K562 (cell line): ENCODE measurements around the gene MBD3. TPM values are rescaled to one million over a fixed set of nuclear protein-coding genes. Genes with fewer than 3 reads are reported as not detected.

Experiments
- ARID2 ChIP-seq: fragments of 450-650 bp; IDR thresholded peaks from 2 replicates; pipeline ENCODE4 v1.6.1; 2017; ENCODE audit warnings: antibody characterized with exemption, mild to moderate bottlenecking
- ARNT ChIP-seq, 2 experiments: fragments of 450-650 bp; IDR thresholded peaks; 2 replicates each; pipeline ENCODE4 v1.6.1; 2016; ENCODE audit warnings: mild to moderate bottlenecking in 1 of 2
- CBFA2T3 ChIP-seq: fragments of 450-650 bp; IDR thresholded peaks from 2 replicates; pipeline ENCODE4 v1.6.1; 2017
- CC2D1A ChIP-seq: fragments of 450-650 bp; IDR thresholded peaks from 2 replicates; pipeline ENCODE4 v1.6.1; 2017; ENCODE audit warnings: mild to moderate bottlenecking
- HNRNPK ChIP-seq: fragments of 200-400 bp; formaldehyde crosslinking; IDR thresholded peaks from one replicate; pipeline ENCODE4 v1.6.1; 2018; ENCODE audit warnings: mild to moderate bottlenecking, low read depth, low read length; ENCODE audit not compliant: poor library complexity, severe bottlenecking
- HNRNPLL ChIP-seq: fragments of 200-400 bp; formaldehyde crosslinking; IDR thresholded peaks from 2 replicates; pipeline ENCODE4 v1.6.1; 2017; ENCODE audit warnings: low read length, low read depth, mild to moderate bottlenecking; ENCODE audit not compliant: poor library complexity, severe bottlenecking
- KDM1A ChIP-seq, 2 experiments: fragments of 450-650 bp; IDR thresholded peaks; 2 replicates each; pipeline ENCODE4 v1.6.1; 2016; ENCODE audit warnings: mild to moderate bottlenecking in 2 of 2
- LEF1 ChIP-seq: fragments of 450-650 bp; IDR thresholded peaks from 2 replicates; pipeline ENCODE4 v1.6.1; 2016; ENCODE audit warnings: mild to moderate bottlenecking
- PHF20 ChIP-seq: fragments of 450-650 bp; IDR thresholded peaks from 2 replicates; pipeline ENCODE4 v1.6.1; 2018; ENCODE audit not compliant: partially characterized antibody
- RBBP5 ChIP-seq: fragments of 200-600 bp; sonication (generic); IDR thresholded peaks from 2 replicates; pipeline ENCODE4 v1.6.1; 2012; ENCODE audit warnings: borderline replicate concordance, mild to moderate bottlenecking, low read length, control low read depth, inconsistent platforms; ENCODE audit not compliant: insufficient read depth, poor library complexity, severe bottlenecking
- TAL1 ChIP-seq: fragments of 450-650 bp; IDR thresholded peaks from 2 replicates; pipeline ENCODE4 v1.6.1; 2016; ENCODE audit warnings: mild to moderate bottlenecking
- ZBTB1 ChIP-seq: sonication (generic); formaldehyde crosslinking; IDR thresholded peaks from 2 replicates; pipeline ENCODE4 v1.8.1; 2023; ENCODE audit warnings: missing genetic modification reagents, low read depth, mild to moderate bottlenecking, borderline replicate concordance
- ZC3H11A ChIP-seq: IDR thresholded peaks from 2 replicates; pipeline ENCODE4 v1.6.1; 2012; ENCODE audit warnings: low read depth, low read length, improper control_type of control experiment
- ZC3H4 ChIP-seq: sonication (generic); formaldehyde crosslinking; IDR thresholded peaks from 2 replicates; pipeline ENCODE4 v1.9.0; 2021; ENCODE audit warnings: missing genetic modification reagents, borderline replicate concordance
- ZNF23 ChIP-seq: fragments of 250-450 bp; sonication (Bioruptor Pico); IDR thresholded peaks from 2 replicates; pipeline ENCODE4 v1.4.0; 2020; ENCODE audit warnings: mild to moderate bottlenecking
- polyA plus RNA-seq, 8 experiments: library from polyadenylated mRNA; depleted of rRNA in 4 of 8; stranded (reverse) in 5 of 8; unstranded in 3 of 8; fragments of >200 nt; fragmentation: Nextera tagmentation in 2 of 8; fragmentation: Illumina TruSeq in 1 of 8; extraction: Ambion mirVana in 2 of 8; extraction: Trizol in 1 of 8; gene quantifications; 2 replicates each; pipeline versions ENCODE4 v1.2.1 to v1.2.3, GENCODE V29; 2011 to 2014; ENCODE audit warnings: inconsistent platforms in 1 of 8, missing spikeins in 1 of 8
- total RNA-seq, 7 experiments: library from RNA; depleted of rRNA in 6 of 7; stranded (reverse); fragments of >200 nt in 6 of 7; fragmentation: Illumina TruSeq in 2 of 7; extraction: Trizol in 2 of 7; gene quantifications; 2 replicates each; pipeline versions ENCODE4 v1.2.1 to v1.2.3, GENCODE V29; 2011 to 2021; ENCODE audit warnings: low replicate concordance in 1 of 7
- TF ChIP-seq, protein P1 (sequence below): fragments of 450-650 bp; formaldehyde crosslinking; IDR thresholded peaks from 2 replicates; pipeline ENCODE4 v1.4.0; 2020; ENCODE audit warnings: mild to moderate bottlenecking, moderate library complexity
- TF ChIP-seq, protein P2 (sequence below): fragments of 450-650 bp; IDR thresholded peaks from 2 replicates; pipeline ENCODE4 v1.6.1; 2017; ENCODE audit warnings: antibody characterized with exemption, mild to moderate bottlenecking
- TF ChIP-seq, protein P3 (sequence below): fragments of 250-450 bp; sonication (Bioruptor Pico); IDR thresholded peaks from 2 replicates; pipeline ENCODE4 v1.8.0; 2021; ENCODE audit warnings: moderate library complexity, mild to moderate bottlenecking, inconsistent platforms
- TF ChIP-seq, protein P4 (sequence below): fragments of 450-650 bp; IDR thresholded peaks from 2 replicates; pipeline ENCODE4 v1.6.1; 2018; ENCODE audit not compliant: partially characterized antibody

MBD3 gene
- total and polyA plus RNA-seq, 9 of the 15 experiments (the other 6 are each of a cell fraction or from before 2014, with no cell fraction given): 0.24 to 137 (median 30.9) TPM

DNA sequence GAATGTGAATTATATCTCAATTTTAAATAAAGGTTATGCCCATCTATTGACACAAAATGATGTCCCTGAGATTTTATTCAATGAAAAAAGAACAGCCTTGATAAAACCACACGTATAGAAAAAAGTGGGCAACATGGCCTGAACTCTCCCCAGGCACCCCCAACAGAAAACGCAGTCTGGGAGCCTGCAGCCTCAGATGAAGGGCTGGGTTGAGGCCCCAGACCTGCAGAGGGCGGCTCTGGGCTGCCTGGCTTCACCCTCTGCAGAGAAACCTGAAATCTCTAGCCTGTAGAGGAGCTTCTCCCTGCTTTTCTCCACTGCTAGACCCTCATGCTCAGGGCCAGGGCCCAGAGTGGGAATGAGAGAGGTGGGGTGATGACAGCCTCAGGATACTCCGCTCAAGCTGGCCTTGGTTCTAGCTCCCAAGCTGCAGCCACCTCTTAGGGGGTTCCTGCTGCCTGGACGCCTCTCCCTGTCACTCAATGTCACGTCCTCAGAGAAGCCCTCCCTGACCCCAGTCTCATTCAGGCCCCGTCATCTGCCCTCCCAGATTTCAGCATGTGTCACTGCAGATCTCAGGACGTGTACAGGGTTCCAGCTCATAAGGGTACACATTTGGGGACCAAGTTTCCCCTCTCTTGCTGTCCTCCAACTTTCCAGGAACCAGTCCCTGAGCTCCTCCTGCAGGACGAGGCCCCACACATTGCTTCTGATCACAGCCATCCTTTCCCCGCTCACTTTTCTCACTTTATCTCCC is 1.8 kb downstream of the MBD3 start (continued):
- TF ChIP-seq PHF20 (no peak), HNRNPLL (no peak), ZBTB1 (CRISPR knock-in tag) (0 out of 2 replicates have a peak, but pooled peaks have one; percentile 17), ZNF23 (CRISPR knock-in tag) (no peak), ARNT (IDR thresholded peaks at IDR 0.05) (peak in 1 of 2 experiments; percentile 14; a peak in 1 of 4 replicates), LEF1 (0 out of 2 replicates have a peak, but pooled peaks have one; percentile 28), ARID2 (no peak), ZC3H4 (CRISPR knock-in tag) (no peak), TAL1 (no peak), ZC3H11A (no peak), CC2D1A (no peak), RBBP5 (no peak), KDM1A (IDR thresholded peaks at IDR 0.05) (peak in 1 of 2 experiments; percentile 28; a peak in 1 of 4 replicates), CBFA2T3 (no peak), HNRNPK (no peak)
- TF ChIP-seq, protein P1, sequence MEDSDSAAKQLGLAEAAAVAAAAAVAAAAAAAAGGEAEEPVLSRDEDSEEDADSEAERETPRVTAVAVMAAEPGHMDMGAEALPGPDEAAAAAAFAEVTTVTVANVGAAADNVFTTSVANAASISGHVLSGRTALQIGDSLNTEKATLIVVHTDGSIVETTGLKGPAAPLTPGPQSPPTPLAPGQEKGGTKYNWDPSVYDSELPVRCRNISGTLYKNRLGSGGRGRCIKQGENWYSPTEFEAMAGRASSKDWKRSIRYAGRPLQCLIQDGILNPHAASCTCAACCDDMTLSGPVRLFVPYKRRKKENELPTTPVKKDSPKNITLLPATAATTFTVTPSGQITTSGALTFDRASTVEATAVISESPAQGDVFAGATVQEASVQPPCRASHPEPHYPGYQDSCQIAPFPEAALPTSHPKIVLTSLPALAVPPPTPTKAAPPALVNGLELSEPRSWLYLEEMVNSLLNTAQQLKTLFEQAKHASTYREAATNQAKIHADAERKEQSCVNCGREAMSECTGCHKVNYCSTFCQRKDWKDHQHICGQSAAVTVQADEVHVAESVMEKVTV (CRISPR knock-in tag): no peak
- TF ChIP-seq, protein P2, sequence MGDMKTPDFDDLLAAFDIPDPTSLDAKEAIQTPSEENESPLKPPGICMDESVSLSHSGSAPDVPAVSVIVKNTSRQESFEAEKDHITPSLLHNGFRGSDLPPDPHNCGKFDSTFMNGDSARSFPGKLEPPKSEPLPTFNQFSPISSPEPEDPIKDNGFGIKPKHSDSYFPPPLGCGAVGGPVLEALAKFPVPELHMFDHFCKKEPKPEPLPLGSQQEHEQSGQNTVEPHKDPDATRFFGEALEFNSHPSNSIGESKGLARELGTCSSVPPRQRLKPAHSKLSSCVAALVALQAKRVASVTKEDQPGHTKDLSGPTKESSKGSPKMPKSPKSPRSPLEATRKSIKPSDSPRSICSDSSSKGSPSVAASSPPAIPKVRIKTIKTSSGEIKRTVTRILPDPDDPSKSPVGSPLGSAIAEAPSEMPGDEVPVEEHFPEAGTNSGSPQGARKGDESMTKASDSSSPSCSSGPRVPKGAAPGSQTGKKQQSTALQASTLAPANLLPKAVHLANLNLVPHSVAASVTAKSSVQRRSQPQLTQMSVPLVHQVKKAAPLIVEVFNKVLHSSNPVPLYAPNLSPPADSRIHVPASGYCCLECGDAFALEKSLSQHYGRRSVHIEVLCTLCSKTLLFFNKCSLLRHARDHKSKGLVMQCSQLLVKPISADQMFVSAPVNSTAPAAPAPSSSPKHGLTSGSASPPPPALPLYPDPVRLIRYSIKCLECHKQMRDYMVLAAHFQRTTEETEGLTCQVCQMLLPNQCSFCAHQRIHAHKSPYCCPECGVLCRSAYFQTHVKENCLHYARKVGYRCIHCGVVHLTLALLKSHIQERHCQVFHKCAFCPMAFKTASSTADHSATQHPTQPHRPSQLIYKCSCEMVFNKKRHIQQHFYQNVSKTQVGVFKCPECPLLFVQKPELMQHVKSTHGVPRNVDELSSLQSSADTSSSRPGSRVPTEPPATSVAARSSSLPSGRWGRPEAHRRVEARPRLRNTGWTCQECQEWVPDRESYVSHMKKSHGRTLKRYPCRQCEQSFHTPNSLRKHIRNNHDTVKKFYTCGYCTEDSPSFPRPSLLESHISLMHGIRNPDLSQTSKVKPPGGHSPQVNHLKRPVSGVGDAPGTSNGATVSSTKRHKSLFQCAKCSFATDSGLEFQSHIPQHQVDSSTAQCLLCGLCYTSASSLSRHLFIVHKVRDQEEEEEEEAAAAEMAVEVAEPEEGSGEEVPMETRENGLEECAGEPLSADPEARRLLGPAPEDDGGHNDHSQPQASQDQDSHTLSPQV: no peak
- TF ChIP-seq, protein P3, sequence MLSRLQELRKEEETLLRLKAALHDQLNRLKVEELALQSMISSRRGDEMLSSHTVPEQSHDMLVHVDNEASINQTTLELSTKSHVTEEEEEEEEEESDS (CRISPR knock-in tag): no peak
- TF ChIP-seq, protein P4, sequence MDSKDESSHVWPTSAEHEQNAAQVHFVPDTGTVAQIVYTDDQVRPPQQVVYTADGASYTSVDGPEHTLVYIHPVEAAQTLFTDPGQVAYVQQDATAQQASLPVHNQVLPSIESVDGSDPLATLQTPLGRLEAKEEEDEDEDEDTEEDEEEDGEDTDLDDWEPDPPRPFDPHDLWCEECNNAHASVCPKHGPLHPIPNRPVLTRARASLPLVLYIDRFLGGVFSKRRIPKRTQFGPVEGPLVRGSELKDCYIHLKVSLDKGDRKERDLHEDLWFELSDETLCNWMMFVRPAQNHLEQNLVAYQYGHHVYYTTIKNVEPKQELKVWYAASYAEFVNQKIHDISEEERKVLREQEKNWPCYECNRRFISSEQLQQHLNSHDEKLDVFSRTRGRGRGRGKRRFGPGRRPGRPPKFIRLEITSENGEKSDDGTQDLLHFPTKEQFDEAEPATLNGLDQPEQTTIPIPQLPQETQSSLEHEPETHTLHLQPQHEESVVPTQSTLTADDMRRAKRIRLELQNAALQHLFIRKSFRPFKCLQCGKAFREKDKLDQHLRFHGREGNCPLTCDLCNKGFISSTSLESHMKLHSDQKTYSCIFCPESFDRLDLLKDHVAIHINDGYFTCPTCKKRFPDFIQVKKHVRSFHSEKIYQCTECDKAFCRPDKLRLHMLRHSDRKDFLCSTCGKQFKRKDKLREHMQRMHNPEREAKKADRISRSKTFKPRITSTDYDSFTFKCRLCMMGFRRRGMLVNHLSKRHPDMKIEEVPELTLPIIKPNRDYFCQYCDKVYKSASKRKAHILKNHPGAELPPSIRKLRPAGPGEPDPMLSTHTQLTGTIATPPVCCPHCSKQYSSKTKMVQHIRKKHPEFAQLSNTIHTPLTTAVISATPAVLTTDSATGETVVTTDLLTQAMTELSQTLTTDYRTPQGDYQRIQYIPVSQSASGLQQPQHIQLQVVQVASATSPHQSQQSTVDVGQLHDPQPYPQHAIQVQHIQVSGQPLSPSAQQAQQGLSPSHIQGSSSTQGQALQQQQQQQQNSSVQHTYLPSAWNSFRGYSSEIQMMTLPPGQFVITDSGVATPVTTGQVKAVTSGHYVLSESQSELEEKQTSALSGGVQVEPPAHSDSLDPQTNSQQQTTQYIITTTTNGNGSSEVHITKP: peak; percentile 77
